DMS53 treated with DMSO at 0.1 percent for 48 hours (cell line): ENCODE measurements around the gene IL13RA2.

Source experiments
- DNase-seq: peaks from one replicate; lab custom pipeline; 2025; ENCODE audit not compliant: unreplicated experiment; lab: John Stamatoyannopoulos, UW

Gene IL13RA2

DNA sequence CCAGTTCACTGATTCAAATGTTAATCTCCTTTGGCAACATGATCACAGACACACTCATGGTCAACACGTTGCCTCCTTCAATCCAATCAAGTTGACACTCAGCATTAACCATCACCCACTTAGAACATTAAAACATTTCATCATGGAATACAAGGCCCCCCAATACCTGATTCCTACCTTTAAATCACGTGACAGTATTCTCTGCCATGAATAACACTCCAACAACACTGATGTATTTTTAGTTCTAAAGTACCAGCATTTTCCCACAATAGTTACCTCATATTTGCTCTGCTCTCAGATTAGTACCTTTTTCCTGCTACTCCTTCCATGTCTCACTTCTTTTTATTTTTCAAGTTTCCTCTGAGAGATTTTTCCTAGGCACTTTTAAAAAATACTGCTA is 19.6 kb downstream of the IL13RA2 start:
- DNase-seq = no peak

- no peak for DNase-seq
Measured at GRCh38 chrX:114985967-114986592, 31.3 kb downstream of the IL13RA2 start.

- no peak for DNase-seq
Measured at GRCh38 chrX:114976292-114976691, 41.1 kb downstream of the IL13RA2 start.

GRCh38 chrX:114973013-114973412 is 44.4 kb downstream of the IL13RA2 start:
- DNase-seq = no peak

GRCh38 chrX:114970806-114971205 is 46.6 kb downstream of the IL13RA2 start:
- DNase-seq = no peak

DNA sequence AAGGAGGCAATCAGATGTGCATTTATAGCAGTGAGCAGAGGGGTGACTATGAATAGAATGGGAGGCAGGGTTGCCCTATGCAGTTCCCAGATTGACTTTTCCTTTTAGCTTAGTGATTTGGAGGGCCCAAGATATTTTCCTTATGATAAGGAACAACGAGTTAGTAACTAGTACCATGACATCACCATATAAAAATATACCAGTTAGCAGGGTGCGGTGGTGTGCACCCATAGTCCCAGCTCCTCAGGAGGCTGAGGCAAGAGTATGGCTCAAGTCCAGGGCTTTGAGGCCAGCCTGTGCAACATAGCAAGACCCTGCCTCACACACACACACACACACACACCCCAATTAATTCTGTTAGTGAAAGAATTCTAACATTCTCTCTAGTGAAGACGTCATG is 53.0 kb downstream of the IL13RA2 start:
- DNase-seq = no peak

GRCh38 chrX:114962209-114962608 is 55.2 kb downstream of the IL13RA2 start:
- no peak for DNase-seq

DNA sequence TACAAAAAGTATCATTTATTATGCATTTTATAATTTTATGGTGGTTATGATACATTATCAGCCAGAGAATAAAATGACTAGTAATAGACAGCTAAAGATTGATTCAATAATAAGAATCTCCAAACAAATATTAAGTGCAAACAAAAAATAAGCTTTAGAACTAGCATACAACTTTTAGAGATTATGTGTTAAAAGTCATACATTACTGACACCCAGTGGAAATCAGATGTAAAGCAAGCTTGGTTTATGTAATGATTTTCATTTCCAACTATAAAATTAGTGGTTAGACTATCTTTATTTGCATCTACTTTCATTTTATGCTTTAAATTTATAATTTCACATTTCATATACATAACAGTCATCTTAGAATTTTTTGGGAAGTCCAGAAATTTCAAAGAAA is 57.7 kb downstream of the IL13RA2 start:
- no peak for DNase-seq
